Pons (tissue), 1 donor: Measurements from ENCODE around the gene BCL11A.

Experiments used
- DNase-seq: peaks from one replicate; pipeline ENCODE4 v3.0.0-alpha.2; 2016; ENCODE audit warnings: low spot score

BCL11A gene

DNA sequence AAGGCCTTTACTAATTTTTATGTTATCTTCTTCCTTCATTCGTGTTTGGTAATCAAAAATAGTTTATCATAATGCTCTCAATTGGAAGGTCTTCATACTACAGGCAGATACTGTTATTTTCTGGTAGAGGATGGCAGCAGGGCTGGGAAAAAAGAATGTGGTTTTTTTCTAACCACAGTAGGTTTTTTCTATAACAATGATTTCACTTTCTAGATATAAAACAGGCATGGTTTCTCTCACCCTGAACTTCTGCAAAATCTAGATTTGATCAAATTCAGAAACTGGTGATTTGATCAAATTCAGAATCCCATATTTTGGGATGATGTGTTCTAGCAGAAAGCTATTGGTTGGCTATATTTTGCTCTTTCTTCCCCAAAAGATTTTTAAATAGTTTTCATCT lies 27.6 kb downstream of the BCL11A start:
- no peak for DNase-seq

DNA sequence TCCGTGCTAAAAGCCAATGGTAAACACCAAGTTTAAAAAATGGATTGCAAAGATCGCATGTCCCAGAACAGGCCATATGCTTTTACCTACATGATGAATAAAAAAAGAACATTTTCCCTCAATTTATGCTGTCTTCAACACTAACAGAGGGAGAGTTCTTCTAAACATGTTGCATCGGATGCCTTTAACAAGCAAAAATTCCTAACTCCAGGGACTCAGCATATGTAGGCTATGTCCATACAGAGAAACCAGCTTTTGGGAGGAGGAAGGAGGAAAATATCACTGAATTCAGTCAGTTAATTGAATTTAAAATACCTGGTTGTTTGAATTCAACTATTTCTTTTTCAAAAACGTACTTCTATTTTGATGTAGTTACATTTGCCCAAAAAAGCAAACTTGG lies 28.6 kb downstream of the BCL11A start:
- no peak for DNase-seq

DNA sequence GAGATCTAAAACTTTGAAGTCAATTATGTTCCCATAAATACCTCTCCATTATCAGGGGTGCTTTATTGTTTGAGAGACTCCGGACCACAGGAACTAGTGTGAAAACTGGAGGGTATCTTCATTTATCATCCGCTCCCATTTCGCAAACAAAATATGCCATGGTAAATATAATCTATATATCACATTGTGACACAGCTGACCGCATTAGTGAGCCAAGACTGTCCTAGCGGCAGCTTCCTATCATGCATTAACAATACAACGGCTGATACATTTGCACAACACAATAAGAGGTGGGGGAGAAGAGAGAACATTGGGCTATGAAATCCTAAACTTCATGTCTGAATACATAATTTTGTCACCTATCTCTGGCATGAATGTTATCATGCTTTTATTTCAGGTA lies 29.5 kb downstream of the BCL11A start:
- DNase-seq = no peak

DNA sequence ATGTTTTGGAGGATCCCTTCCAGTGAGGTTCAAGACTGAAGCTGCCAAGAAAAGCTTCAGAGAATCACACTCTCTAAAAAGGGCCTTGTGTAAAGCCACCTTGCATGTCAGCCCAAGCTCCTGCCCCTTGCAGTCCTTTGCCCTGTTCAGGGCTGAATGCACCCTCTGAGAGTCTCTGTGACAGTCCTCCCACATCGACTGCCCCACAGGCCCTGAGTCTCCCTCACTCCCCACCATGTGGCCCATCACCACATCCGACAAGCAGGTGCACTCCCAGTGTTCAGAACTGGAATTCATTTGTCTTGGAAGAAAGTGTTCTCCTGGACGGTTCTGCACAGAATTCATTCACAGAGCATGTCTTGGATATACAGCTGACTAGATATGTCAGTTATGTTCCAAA lies 31.0 kb downstream of the BCL11A start:
- no peak for DNase-seq

DNA sequence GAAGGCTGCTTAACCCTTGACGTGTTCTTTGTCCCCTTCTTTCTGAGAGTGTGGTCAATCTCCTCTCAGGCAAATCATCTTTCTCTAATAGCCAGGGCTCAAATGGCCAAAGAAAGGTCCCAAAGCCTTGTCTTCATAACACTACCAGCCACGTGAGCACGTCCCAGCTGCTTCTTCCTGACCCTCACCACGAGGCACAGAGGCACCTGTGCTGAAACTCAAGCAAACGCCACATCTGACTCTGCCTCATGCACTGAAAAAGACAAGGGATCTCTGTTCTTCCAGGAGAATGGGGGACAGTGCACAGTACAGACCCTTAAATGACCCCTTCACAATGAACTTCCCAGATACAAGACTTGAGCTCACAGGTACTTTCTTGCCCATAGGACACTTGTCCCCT lies 31.8 kb downstream of the BCL11A start:
- no peak for DNase-seq

DNA sequence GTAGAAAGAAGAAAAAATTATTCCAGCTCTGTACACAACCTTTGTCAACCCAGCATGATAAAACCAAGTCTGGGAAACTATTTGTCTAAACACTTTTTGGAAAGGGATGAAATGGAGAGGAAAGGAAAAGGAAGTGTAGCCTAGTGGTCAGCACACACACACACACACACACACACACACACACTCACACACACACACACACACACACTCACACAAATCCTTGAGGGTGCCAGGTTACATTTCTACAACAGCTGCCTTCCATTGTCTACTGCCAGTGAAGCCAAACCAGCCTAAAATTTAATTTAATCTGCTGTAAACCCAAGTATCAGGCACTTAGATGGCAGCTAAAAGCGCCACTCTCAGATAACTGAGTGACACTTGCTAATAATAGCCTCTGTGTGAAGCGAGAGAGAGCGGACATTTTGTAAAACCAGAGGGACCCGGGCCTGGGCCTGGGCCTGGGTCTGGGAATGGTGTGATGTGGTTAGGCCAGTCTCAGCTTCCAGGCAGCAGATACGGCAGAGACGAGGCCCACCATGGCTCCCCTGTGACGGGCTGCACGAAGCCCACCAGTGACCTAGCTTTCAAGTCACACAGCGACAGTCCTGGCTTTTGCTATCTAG lies 32.4 kb downstream of the BCL11A start:
- no peak for DNase-seq

DNA sequence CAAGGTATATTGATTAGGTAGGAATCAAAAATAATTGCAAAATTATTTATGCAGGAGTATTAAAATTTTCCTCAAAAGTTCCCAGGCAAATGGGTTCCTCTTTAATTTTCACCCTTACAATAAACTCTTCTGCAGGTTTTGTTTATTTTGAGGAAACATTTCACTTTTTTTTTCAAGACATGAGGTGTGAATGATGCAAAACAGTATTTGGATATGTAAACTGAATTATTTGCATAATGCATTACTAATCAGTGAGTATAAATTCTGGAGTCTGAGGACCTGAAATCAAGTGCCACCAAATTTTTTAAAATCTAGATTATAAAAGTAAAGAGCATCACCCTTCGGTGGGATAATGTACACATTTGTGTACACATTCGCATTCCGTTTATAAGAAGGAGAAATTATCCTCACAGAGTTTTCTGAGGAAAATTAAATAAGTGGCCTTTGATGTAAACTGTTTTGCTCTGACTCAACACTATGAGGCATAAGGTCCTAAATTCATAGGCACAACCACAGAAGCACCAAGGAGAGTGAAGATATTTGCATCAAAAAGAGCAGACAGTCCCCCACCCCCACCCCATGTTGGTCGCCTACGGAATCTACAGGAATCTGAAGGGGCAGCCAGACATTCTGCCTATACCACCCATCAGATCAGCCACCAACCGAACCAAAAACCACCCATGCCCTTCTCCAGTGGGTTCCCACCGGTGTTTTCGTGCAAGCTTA lies 33.1 kb downstream of the BCL11A start:
- DNase-seq = no peak

DNA sequence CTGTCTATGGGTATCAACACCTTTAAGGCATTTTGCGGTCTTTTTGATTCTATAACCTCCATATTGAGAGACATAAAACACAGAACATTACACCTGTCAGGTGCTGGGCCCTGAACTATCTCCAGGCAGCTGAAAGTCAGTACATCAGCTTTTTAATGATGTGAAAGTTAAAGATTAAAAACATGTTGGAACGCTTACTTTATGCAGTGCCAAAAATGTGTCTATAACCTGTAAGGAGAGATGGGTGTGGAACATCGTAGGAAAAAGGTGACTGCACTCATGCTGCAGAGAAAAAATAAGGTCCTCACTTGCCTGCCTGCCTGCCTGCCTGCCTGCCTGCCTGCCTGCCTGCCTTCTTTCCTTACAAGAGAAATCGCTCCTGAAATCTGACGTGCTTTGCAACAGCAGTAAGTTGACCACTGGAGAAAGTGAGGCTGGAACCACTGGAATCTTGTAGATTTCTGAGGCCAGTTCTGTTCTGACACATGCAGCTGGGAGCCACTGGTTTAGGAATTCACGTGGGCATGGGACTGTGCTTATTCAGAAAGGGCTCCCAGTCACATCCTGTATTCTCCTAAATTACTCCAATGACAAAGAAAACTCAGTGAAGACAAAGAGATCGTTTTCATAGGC lies 34.1 kb downstream of the BCL11A start:
- DNase-seq = no peak

DNA sequence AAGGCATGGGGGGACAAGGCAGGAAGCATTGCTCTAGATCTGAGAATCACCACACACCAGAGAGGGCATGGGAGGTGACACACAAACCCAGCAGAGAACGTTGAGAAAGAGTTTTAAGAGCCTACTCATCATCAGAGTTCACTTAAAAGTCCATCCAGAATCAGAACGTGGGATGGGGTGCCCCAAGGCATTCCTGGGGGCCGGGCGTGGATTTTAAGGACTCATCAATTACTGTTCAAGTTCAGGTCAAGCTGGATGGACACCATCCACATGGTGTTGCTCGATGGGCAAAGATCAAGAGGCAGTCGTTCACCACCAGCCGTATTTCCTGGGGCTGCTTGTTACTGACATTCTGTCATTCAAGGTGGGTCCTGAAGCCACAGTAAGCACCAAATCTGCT lies 34.9 kb downstream of the BCL11A start:
- no peak for DNase-seq

DNA sequence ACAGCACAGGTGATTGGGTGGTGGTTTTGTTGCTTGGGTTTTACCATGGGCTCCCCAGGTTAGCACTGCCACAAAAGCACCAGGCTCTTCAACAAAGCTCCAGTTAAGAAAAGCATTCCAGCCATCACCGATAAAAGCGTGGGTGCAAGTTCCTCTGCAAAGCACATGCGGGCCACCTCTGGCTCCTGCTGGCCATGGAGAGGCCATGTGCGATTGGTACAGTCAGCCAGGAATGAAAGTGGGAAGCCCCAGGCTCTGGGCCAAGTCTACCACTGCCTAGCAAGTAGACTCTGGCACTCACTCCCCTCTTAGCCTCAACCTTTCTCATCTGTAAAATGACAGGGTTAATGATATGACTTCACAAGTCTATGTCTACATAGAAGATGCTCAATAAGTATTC lies 36.0 kb downstream of the BCL11A start:
- DNase-seq = no peak

DNA sequence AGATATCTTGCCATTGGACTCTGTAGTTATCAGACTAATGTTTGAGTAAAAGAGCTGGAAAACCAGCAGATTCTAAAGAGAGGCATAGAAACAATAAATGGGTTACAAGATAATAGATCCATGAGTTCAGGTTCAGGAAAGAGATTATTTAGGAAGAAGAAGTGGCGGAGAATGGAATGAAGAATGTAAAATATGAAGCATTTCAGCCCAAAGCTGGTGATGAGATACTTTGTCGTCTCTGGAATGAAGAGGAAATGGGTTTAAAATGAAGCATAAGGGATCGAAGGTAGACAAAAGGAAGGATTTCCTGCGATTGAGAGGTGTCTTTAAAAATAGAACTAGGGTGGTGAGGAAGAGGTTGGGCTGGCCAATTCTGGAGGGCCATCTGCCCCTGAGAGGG lies 36.6 kb downstream of the BCL11A start:
- no peak for DNase-seq

DNA sequence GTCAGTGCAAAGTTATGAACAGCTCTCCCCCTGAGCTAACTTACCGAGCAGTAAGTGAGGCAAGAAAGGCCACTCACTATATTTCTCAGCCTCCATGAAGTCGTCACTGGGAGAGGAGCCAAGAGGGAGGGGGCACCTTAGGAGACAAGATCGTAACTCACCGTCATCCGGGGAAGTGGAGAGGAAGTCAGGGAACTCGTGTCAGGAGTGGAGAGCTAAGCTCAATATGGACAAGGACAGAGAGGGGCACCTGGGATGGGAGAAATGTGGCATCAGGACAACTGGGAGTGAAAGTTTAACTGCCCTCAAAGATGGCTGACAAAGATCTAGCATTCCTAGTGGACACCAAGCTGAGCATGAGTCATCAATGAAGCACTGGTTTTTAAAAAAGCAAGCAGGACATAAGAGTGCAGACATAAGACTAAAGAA lies 37.1 kb downstream of the BCL11A start:
- DNase-seq = no peak

DNA sequence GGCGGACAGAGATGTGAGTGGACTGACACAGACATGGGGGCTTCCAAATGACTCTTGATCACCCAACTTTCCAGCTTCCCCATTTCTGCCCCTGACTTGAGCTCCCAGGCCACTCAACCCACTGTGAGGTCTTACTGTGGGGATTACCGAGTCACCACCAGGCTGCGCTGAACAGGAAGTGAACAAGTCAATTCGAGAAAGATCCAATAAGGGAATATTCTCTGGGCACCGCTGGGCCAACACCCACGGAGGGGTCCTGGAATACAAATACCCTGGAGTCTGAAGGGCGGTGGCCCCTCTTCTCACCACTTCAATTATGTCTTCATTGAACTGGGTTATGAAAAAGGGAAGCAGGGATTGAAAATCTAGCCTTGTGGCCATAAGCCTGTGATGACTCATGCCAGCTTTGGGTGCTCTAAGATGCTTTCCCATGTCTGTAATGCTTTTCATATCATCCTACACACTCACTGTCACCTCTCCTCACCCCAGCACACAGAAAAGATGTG lies 37.7 kb downstream of the BCL11A start:
- DNase-seq = no peak

DNA sequence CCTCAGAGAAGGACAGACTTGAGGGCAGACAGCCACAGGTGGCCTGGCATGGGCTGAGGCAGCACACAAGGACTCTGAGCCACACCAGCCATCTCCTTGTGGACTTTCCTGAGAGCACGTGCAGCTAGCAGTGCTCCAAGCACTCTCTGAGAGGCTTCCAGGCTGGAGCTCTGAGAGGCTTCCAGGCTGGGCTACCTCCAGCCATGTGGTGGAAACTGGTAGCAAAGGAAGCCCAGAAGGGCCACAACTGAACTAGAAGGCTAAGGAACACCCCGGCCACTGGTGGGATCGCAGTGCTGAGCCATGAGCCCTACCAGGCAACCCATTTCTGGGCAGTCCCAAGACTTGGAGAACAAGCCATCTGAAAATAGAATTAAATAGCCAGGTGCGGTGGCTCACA lies 39.5 kb downstream of the BCL11A start:
- no peak for DNase-seq

DNA sequence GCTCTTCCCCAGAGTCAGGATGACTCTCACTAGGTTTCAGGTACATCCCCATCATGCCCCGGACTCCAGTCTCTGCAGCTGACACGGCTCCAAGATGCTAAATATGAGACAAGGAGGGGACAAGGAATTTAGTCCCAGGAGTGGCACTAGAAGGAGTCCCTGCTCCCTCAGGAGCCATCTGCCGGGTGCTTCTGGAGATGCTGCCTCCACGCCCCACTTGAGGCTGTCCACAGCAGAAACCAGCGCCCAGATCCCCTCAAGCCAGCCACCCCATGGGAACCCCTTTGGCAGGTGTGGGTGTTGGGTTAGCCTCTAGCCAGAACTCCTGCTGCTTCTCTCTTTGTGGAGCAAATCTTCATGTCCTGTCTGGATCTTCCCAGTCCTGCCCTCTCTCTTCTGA lies 40.3 kb downstream of the BCL11A start:
- DNase-seq = no peak

DNA sequence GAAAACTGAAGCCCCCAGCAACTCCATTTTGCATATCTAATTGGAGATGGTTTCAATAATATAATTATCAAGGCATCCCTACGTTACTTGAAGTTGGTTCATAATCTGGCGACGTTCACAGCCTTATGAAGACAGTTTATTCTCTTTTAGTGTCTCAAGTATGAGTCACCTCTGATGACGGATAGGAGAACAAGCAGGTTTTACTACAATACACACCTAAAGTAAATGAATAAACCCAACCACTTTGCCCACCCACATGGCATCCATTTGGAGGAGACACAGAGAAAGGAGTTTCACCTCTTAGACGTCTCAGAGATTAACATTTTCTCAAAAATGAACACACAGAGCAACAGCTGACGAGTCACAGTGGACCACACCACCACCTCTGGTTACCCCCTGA lies 40.8 kb downstream of the BCL11A start:
- DNase-seq = no peak

DNA sequence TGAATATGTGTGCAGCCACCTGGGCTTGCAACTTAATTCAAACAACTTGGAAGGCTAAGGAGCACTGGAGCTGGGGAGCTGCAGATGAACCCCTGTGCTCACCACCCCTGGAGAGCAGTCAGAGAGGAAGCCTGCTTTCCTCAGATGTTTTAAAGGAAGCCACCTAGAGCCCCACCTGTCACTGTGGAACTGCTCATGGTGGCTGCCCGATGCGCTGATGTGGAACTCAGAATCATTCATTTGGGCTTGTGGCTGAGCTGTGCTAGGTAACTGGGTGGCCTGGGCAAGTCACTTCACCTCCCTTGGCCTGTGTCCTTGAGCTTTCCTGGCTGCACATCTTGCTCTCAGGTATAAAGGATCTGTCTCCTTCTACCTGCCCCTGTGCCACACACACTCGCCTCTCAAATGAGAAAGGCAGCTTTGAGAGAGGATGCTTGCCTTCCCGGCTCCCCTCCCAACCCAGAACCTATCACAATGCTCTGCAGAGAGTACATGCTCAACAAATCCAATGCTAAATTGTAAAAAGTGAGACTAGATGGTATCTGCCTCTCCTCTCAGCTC lies 41.3 kb downstream of the BCL11A start:
- no peak for DNase-seq

DNA sequence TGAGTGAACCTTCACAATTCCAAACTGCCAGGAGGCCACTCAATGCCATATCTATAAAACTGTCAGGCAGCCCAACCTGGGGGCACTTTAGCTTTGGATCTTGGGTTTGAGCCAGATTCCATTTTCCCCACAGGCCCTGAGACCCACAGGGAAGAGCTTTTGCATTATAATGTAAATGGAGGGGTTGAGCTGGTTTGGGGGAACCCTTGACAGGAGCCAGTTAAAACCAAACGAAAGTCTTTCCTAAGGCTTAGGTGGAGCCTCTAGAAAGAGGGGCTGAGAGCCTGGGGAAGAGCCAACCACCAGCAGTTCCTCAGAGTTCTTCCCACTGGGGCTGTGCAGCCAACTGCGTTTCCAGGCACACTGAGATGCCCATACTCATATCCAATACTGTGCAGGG lies 42.7 kb downstream of the BCL11A start:
- DNase-seq = no peak

DNA sequence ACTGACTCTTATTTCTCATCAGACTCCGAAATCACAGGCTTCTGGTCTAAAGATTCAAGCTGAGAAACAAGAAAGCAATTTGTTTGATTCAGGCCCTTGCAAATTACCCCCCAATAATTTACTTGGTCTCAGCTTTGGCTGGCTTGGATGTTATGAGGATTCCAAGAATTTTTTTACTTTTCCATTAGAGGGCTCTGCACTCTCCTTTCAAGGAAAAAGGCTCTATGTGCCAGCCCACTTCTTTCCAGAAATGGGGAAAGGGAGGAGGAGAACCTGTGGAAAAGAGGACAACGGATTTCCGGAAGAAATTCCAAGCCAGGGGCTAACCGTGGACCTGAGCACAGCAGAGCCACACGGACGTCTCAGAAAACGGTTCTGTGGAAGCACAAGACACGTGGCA lies 44.4 kb downstream of the BCL11A start:
- DNase-seq = no peak

DNA sequence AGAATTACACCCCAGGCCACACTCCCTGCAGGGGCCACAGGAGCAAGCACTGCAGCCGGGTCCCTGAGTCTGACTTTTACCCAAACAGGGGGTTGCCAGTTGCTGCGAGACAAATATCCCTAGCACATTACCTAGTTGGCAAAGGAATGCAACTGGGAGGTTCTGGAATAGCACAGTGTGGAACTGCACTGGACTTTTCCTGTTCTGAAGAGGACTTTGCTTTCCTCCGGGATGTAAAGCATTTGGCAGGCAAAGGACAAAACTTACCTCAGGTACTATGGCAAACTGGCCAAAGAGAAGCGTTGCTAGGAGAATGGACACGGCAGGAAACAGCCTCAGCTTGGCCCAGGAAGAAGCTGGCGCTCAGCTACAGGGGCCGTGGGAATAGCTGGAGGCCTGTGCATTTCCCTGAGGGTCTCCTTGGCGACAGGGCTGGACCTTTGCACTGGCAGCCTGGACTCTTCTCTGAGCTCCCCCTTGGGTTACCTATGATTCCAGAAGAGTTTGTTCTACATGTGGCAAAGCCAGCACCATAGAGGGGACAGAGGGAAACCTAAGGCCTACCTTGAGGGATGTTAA lies 45.0 kb downstream of the BCL11A start:
- no peak for DNase-seq

DNA sequence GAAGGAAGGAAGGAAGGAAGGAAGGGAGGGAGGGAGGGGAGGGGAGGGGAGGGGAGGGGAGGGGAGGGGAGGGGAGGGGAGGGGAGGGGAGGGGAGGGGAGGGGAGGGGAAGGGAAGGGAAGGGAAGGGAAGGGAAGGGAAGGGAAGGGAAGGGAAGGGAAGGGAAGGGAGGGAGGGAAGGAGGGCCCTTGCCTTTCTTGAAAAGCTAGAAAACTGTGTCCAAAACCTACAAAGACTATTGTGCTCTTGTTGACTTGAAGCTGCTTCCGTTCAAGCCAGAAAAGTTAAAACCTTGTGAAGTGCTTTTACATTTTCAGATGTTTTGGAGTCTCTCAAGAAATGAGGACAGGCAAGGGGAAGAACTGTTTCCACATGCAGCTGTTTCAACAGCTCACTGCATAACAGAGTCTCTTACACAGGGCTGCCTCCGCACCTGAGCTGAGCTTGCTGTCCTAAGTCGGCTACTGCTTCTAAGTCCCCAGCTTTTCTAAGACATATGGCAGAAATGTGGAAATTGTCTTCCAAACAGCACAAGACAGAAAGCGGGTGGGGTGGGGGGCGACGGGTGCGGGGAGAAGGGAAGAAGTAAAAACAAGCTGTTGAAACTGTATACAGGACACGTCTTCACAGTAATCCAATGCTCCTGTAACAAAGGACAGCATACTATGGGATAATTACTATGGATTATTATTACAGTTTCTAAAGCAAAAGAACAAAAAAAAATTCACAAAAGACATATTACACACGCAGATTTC lies 46.1 kb downstream of the BCL11A start:
- no peak for DNase-seq

DNA sequence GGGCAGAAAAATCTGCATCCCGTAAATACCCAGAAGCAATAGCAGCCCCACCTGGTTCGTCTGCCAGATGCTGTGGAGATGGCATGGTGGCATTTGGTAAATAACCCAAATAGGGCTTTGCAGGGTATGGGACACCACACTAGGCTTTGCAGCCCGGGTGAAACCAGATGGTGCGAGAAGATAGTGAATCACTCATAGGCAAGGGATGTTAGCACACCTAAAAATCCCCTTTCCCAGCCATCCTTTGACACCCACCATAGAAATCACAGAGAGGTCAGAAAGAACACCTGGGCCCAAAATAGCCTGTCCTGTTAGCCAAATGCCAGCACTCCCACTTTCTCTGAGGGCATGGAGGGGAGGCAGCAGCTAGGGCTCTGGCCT lies 47.6 kb downstream of the BCL11A start:
- DNase-seq = no peak
